Stimulated activated naive CD8-positive, alpha-beta T cell treated with anti-CD3 and anti-CD28 coated beads, Interleukin-15, amount 100 ng/mL, for 72 hours (primary cell): ENCODE data around the gene EN2.
A peak's percentile ranks its signal among the peaks of the same experiment; 100 is the strongest.

Experiments used
- ATAC-seq: fragments of 150-1000 bp; cut with Tn5 transposase; 2 replicates; pipeline ENCODE4 v1.10.0; 2021; ENCODE audit warnings: mild to moderate bottlenecking, moderate library complexity
- DNase-seq, 2 donors: peaks; one replicate each; pipeline ENCODE4 v3.0.0; 2021 to 2022
- H3K27ac Mint-ChIP-seq, 2 donors: one replicate each; pipeline ENCODE4 v1.8.0; 2022; ENCODE audit warnings: mild to moderate bottlenecking in 2 of 2, mixed read lengths in 2 of 2, moderate library complexity in 2 of 2
- H3K27me3 Mint-ChIP-seq: one replicate; pipeline ENCODE4 v1.8.0; 2022; ENCODE audit warnings: mixed read lengths
- H3K4me1 Mint-ChIP-seq: one replicate; pipeline ENCODE4 v1.8.0; 2022; ENCODE audit warnings: mild to moderate bottlenecking, mixed read lengths
- H3K4me3 Mint-ChIP-seq, 2 donors: one replicate each; pipeline ENCODE4 v1.8.0; 2022; ENCODE audit warnings: mild to moderate bottlenecking in 2 of 2, mixed read lengths in 2 of 2, moderate library complexity in 1 of 2
- H3K9me3 Mint-ChIP-seq, 2 donors: one replicate each; pipeline ENCODE4 v1.8.0; 2022; ENCODE audit warnings: mixed read lengths in 2 of 2

Gene EN2

GRCh38 chr7:155453296-155454182 lies 4.4 kb upstream of the EN2 start:
- H3K27me3 Mint-ChIP-seq = peaks cover 97% of the 10 kb centered on the region

GRCh38 chr7:155454183-155455112 lies 3.5 kb upstream of the EN2 start:
- Mint-ChIP-seq H3K4me3 (peak overlapping the region; percentile 29 to 49), H3K27ac (no peak overlapping the region), H3K9me3 (no peaks in the 10 kb centered on the region), H3K4me1 (peaks cover 57% of the 10 kb centered on the region), H3K27me3 (peaks cover 95% of the 10 kb centered on the region)
- ATAC-seq (no peak), DNase-seq (no peak)

More at GRCh38 chr7:155453296-155454182, 4.4 kb upstream of the EN2 start:
- H3K4me1 Mint-ChIP-seq = peaks cover 60% of the 10 kb centered on the region
- H3K4me3 Mint-ChIP-seq = no peak overlapping the region
- DNase-seq (no peak), ATAC-seq (no peak)
- H3K27ac Mint-ChIP-seq = no peak overlapping the region
- H3K9me3 Mint-ChIP-seq = no peaks in the 10 kb centered on the region

- Mint-ChIP-seq H3K4me3 (peak overlapping the region in 1 of 2 donors; percentile 49), H3K9me3 (no peaks in the 10 kb centered on the region), H3K27ac (no peak overlapping the region), H3K27me3 (peaks cover 95% of the 10 kb centered on the region), H3K4me1 (peaks cover 59% of the 10 kb centered on the region)
- ATAC-seq = no peak
- no peak for DNase-seq
These were observed 2.7 kb upstream of the EN2 start for GRCh38 chr7:155455132-155455693.

- H3K9me3 Mint-ChIP-seq = no peaks in the 10 kb centered on the region
These were observed 1.9 kb upstream of the EN2 start for GRCh38 chr7:155455776-155456737.

GRCh38 chr7:155456738-155457543 lies 988 bp upstream of the EN2 start:
- DNase-seq = no peak
- peak overlapping the region; percentile 72 to 91 for H3K27ac Mint-ChIP-seq
- peaks cover 52% of the 10 kb centered on the region for H3K4me1 Mint-ChIP-seq
- H3K27me3 Mint-ChIP-seq = peaks cover 95% of the 10 kb centered on the region
- ATAC-seq = peak; percentile 11
- peak overlapping the region; percentile 72 to 84 for H3K4me3 Mint-ChIP-seq
- H3K9me3 Mint-ChIP-seq = no peaks in the 10 kb centered on the region

More at GRCh38 chr7:155455776-155456737, 1.9 kb upstream of the EN2 start:
- peak overlapping the region; percentile 59 to 72 for H3K4me3 Mint-ChIP-seq
- no peak for DNase-seq
- H3K27me3 Mint-ChIP-seq = peaks cover 95% of the 10 kb centered on the region
- peak overlapping the region in 1 of 2 donors; percentile 74 for H3K27ac Mint-ChIP-seq
- ATAC-seq = no peak
- H3K4me1 Mint-ChIP-seq = peaks cover 51% of the 10 kb centered on the region

GRCh38 chr7:155457544-155458110 lies 302 bp upstream of the EN2 start:
- Mint-ChIP-seq H3K27me3 (peaks cover 95% of the 10 kb centered on the region), H3K4me1 (peaks cover 57% of the 10 kb centered on the region), H3K9me3 (no peaks in the 10 kb centered on the region), H3K27ac (no peak overlapping the region), H3K4me3 (peak overlapping the region; percentile 72 to 84)
- ATAC-seq (peak; percentile 15), DNase-seq (no peak)

- Mint-ChIP-seq H3K4me3 (peak overlapping the region; percentile 58 to 70), H3K27ac (peak overlapping the region in 1 of 2 donors; percentile 87), H3K4me1 (peaks cover 67% of the 10 kb centered on the region), H3K27me3 (peaks cover 95% of the 10 kb centered on the region), H3K9me3 (no peaks in the 10 kb centered on the region)
- DNase-seq (no peak), ATAC-seq (no peak)
These were observed 1.2 kb downstream of the EN2 start for GRCh38 chr7:155458878-155459699.

GRCh38 chr7:155459700-155460461 lies 2.0 kb downstream of the EN2 start:
- DNase-seq (no peak), ATAC-seq (no peak)
- peak overlapping the region in 1 of 2 donors; percentile 70 for H3K4me3 Mint-ChIP-seq
- peaks cover 62% of the 10 kb centered on the region for H3K4me1 Mint-ChIP-seq
- peak overlapping the region in 1 of 2 donors; percentile 87 for H3K27ac Mint-ChIP-seq
- H3K27me3 Mint-ChIP-seq = peaks cover 95% of the 10 kb centered on the region
- no peaks in the 10 kb centered on the region for H3K9me3 Mint-ChIP-seq

- Mint-ChIP-seq H3K27me3 (peaks cover 95% of the 10 kb centered on the region), H3K4me3 (no peak overlapping the region), H3K27ac (no peak overlapping the region), H3K9me3 (no peaks in the 10 kb centered on the region), H3K4me1 (peaks cover 63% of the 10 kb centered on the region)
- DNase-seq (no peak), ATAC-seq (peak; percentile 11)
These were observed 3.1 kb downstream of the EN2 start for GRCh38 chr7:155460926-155461613.

- peaks cover 63% of the 10 kb centered on the region for H3K4me1 Mint-ChIP-seq
- H3K27me3 Mint-ChIP-seq = peaks cover 95% of the 10 kb centered on the region
- H3K4me3 Mint-ChIP-seq = no peak overlapping the region
- DNase-seq (no peak), ATAC-seq (no peak)
- H3K9me3 Mint-ChIP-seq = no peaks in the 10 kb centered on the region
- no peak overlapping the region for H3K27ac Mint-ChIP-seq
These were observed 3.7 kb downstream of the EN2 start for GRCh38 chr7:155461631-155462030.

- DNase-seq (no peak), ATAC-seq (no peak)
- H3K27me3 Mint-ChIP-seq = peaks cover 95% of the 10 kb centered on the region
- H3K9me3 Mint-ChIP-seq = no peaks in the 10 kb centered on the region
- no peak overlapping the region for H3K4me3 Mint-ChIP-seq
- H3K27ac Mint-ChIP-seq = no peak overlapping the region
- peaks cover 63% of the 10 kb centered on the region for H3K4me1 Mint-ChIP-seq
These were observed 4.3 kb downstream of the EN2 start for GRCh38 chr7:155462163-155462735.
